ENCODE results near the gene HYI.
"Not testable (repeated sequence)": the region's sequence is repeated elsewhere in the genome, so short reads cannot be mapped to it uniquely, and the experiment has no call there.

DNA sequence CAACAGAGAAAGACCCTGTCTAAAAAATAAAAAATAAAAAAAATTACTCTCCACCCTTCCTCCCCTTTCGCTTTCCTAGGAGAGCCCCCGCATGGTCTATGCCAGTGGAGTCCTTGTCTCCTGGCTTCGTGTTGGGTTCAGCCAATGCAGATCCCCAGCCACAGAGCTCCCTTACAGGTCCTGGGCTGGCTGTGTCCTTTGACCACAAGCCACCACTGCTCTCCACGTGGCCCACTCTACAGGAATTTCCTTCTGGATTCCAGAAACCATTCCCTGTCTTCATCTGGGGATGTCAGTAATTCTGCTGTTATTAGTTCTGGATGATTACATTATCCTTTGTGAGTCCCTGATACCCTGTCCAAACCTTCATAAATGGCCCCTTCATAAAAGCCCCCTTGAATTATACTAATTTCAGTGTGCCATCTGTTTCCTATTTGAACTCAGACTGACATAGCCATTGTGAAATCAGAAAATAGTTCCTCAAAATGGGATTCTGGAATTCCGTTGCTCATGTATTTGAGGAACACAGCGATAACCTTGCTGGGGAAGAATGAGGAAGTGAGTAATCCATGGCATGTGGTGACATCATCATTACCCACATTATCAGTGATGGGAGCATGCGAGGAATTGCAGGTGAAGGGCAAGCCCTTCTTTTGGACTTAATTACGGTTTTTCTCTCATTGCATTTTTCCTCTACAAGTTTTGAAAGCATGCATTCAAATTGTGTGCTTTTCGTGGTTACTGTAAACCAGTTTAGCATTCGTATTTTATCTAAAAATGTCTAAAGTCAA is 22.1 kb upstream of the HYI start:
- TF ChIP-seq, protein P1, sequence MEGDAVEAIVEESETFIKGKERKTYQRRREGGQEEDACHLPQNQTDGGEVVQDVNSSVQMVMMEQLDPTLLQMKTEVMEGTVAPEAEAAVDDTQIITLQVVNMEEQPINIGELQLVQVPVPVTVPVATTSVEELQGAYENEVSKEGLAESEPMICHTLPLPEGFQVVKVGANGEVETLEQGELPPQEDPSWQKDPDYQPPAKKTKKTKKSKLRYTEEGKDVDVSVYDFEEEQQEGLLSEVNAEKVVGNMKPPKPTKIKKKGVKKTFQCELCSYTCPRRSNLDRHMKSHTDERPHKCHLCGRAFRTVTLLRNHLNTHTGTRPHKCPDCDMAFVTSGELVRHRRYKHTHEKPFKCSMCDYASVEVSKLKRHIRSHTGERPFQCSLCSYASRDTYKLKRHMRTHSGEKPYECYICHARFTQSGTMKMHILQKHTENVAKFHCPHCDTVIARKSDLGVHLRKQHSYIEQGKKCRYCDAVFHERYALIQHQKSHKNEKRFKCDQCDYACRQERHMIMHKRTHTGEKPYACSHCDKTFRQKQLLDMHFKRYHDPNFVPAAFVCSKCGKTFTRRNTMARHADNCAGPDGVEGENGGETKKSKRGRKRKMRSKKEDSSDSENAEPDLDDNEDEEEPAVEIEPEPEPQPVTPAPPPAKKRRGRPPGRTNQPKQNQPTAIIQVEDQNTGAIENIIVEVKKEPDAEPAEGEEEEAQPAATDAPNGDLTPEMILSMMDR (IDR thresholded peaks at IDR 0.05), result not testable (repeated sequence)
- TF ChIP-seq POLR2A (IDR thresholded peaks at IDR 0.05), result not testable (repeated sequence)
